Measurements from ENCODE around the gene NFYB. TPM values are rescaled to one million over a fixed set of nuclear protein-coding genes. Genes with fewer than 3 reads are reported as not detected.
A peak's percentile ranks its signal among the peaks of the same experiment; 100 is the strongest.
"Not testable (repeated sequence)": the region's sequence is repeated elsewhere in the genome, so short reads cannot be mapped to it uniquely, and the experiment has no call there.

NFYB gene
- total RNA-seq, 2 donors from 2014 or later = 17.6 to 18.2 TPM

DNA sequence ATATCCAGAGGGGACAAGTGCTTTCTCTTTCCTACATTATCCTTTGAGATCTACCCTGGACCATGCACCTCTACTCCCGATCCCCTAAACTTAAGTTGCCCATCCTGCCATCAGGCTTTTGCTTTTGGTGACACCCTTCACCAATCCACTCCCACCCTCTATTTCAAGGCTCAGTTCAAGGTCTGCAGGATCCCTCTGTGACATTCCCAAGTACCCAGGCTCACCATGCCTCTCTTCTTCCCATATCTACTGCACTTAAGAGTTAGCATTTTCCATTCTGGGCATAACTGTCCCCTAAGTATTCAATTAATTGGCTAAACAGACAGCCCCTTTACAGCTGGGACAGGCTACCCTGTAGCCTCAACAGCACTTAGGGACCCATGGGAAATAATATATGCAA, 3.1 kb downstream of the NFYB start:
- H3K36me3 Mint-ChIP-seq = no peaks in the 10 kb centered on the region
- no peaks in the 10 kb centered on the region for H3K9me3 Mint-ChIP-seq
- no peak overlapping the region for H3K27ac Mint-ChIP-seq
- DNase-seq (ENCODE audit: low spot score in 2 of 2) (no peak), ATAC-seq (no peak)

DNA sequence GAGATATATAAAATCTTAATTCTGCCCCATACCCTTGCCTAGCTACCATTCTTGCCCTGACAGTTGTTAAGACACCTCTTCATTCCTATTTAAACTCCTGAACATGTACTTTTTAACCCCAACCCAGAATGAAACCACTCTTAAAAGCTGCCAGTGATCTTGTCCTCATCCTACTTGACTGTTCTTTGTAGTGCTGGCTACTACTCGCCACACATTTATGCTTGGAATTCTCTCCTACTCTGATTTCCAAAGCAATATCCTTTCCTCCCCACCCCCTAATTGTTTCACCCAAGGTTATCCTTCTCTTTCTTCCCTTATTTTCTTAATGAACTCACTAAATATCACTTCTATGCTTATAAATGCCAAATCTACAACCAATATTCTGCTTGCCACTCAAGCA, 4.1 kb downstream of the NFYB start:
- Mint-ChIP-seq H3K36me3 (peaks cover 0 to 7% of the 10 kb centered on the region in 2 donors), H3K9me3 (no peaks in the 10 kb centered on the region), H3K27ac (no peak overlapping the region)
- no peak for ATAC-seq
- no peak for DNase-seq (ENCODE audit: low spot score in 2 of 2)

- DNase-seq (ENCODE audit: low spot score in 2 of 2) (no peak), ATAC-seq (no peak)
Measured at GRCh38 chr12:104133321-104133720, 4.7 kb downstream of the NFYB start.

DNA sequence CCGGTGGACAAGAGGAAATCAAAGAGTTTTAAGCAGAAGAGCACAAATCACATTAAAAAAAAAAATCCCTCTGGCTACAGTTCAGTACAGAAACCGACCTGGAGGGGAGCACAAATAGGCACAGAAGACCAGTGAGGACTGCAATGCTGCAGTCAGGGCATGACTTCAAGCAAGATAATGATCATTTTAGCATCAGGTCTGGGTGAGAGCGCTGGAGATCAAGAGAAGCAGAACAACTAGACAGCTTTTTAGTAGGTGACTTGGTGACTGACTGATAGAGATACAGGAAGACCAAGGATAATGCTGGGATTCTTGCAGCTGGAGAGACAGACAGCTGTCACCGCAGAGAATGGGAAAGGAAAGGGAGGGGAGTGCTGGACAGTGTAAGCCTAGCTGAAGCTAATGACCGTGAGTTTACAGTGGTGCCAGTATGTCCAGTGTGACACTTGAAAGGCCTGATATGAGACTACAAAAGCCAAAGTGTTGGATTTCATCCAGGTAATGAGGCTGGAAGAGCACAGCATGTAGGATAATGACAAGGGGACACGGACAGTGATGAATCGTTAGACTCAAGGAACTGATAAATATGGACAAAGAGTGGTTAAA, 5.6 kb downstream of the NFYB start:
- Mint-ChIP-seq H3K36me3 (peaks cover 0 to 7% of the 10 kb centered on the region in 2 donors), H3K27ac (no peak overlapping the region), H3K9me3 (no peaks in the 10 kb centered on the region)
- no peak for ATAC-seq
- DNase-seq (ENCODE audit: low spot score in 2 of 2) = no peak

More at GRCh38 chr12:104133321-104133720, 4.7 kb downstream of the NFYB start:
- Mint-ChIP-seq H3K9me3 (no peaks in the 10 kb centered on the region), H3K36me3 (peaks cover 0 to 7% of the 10 kb centered on the region in 2 donors), H3K27ac (no peak overlapping the region)

DNA sequence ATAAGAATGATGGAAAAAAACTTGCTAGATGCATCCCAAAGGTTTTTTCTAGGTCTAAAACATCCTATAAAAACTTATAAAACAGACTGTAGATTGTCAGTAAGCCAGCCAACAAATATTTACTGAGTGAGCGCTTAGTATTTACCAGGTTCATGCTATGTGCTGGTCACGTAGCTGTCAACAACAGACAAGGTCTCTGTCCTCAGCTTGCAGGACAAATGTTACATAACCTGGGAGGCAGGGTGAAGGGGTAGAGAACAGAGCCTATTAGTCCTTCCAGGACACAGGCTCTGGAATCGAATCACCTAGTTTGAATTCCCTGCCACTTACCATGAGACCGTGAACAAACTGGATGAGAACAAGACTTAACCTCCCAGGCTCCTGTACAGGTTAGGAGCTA, 6.4 kb downstream of the NFYB start:
- ATAC-seq (no peak), DNase-seq (ENCODE audit: low spot score in 2 of 2) (no peak)
- peaks cover 0 to 7% of the 10 kb centered on the region in 2 donors for H3K36me3 Mint-ChIP-seq
- H3K27ac Mint-ChIP-seq = no peak overlapping the region
- H3K9me3 Mint-ChIP-seq = no peaks in the 10 kb centered on the region

GRCh38 chr12:104130760-104131159, 7.2 kb downstream of the NFYB start:
- H3K9me3 Mint-ChIP-seq = no peaks in the 10 kb centered on the region
- H3K27ac Mint-ChIP-seq = no peak overlapping the region
- ATAC-seq (no peak), DNase-seq (ENCODE audit: low spot score in 2 of 2) (no peak)
- peaks cover 0 to 13% of the 10 kb centered on the region in 2 donors for H3K36me3 Mint-ChIP-seq

DNA sequence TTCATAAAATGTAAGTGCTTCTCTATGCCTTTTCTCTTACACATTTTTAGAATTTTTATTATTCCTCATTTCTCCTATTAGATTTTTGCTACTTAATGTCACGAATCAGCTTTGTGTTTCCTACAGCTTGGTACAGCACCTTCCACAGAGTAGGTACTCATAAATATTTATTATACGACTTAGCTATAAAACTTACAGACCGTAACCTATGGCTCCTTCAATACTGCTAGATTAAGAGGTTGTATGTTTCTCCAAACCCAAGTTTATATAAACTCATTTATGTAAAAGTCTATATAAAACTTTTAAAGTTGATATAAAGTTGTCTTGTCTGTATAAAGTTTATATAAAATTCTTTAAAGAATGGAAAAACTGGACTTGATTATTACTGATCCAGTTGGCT, 11.5 kb downstream of the NFYB start:
- DNase-seq (ENCODE audit: low spot score in 2 of 2) (no peak), ATAC-seq (no peak)
- Mint-ChIP-seq H3K27ac (peak overlapping the region in 1 of 2 donors; percentile 29), H3K9me3 (no peaks in the 10 kb centered on the region), H3K36me3 (peaks cover 0 to 14% of the 10 kb centered on the region in 2 donors)

DNA sequence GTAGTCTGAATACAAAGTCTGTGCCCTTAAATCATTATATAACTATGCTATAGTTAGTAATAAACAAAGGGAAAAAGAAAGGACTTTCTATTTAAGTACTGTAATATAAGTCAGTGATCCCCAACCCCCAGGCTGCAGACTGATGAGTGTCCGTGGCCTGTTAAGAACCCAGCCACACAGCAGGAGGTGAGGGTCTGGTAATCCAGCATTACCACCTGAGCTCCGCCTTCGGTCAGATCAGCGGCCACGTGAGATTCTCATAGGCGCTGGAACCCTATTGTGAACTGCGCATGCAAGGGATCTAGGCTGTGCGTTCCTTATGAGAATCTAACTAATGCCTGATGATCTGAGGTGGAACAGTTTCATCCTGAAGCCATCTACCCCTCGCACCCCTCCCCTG, 15.7 kb downstream of the NFYB start:
- DNase-seq (ENCODE audit: low spot score in 2 of 2) (no peak), ATAC-seq (no peak)
- Mint-ChIP-seq H3K9me3 (no peaks in the 10 kb centered on the region), H3K36me3 (peaks cover 0 to 7% of the 10 kb centered on the region in 2 donors), H3K27ac (no peak overlapping the region)

- ATAC-seq (no peak), DNase-seq (ENCODE audit: low spot score in 2 of 2) (no peak)
- H3K36me3 Mint-ChIP-seq = peaks cover 0 to 3% of the 10 kb centered on the region in 2 donors
- no peaks in the 10 kb centered on the region for H3K9me3 Mint-ChIP-seq
- no peak overlapping the region for H3K27ac Mint-ChIP-seq
Measured at GRCh38 chr12:104121001-104121400, 17.0 kb downstream of the NFYB start.

DNA sequence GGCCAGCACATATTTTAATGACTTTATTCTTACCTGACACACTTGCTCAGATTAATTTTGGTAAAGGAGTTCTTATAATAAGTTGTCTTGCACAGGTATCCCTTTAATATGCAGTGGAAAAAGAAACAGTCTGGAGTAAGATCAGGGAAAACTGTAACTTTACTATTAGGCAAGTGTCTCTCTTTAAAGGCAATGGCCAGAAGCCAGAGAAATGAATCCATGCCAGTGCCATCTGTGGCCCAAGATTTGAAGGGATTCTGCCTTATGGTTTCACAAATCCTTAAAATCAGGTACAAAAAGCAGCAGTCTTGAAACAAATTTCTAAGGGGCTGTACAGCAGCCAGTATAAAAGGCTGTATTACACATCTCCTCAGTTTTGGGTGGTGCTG, 22.4 kb downstream of the NFYB start:
- Mint-ChIP-seq H3K27ac (no peak overlapping the region), H3K36me3 (no peaks in the 10 kb centered on the region), H3K9me3 (no peaks in the 10 kb centered on the region)
- ATAC-seq (no peak), DNase-seq (ENCODE audit: low spot score in 2 of 2) (no peak)

DNA sequence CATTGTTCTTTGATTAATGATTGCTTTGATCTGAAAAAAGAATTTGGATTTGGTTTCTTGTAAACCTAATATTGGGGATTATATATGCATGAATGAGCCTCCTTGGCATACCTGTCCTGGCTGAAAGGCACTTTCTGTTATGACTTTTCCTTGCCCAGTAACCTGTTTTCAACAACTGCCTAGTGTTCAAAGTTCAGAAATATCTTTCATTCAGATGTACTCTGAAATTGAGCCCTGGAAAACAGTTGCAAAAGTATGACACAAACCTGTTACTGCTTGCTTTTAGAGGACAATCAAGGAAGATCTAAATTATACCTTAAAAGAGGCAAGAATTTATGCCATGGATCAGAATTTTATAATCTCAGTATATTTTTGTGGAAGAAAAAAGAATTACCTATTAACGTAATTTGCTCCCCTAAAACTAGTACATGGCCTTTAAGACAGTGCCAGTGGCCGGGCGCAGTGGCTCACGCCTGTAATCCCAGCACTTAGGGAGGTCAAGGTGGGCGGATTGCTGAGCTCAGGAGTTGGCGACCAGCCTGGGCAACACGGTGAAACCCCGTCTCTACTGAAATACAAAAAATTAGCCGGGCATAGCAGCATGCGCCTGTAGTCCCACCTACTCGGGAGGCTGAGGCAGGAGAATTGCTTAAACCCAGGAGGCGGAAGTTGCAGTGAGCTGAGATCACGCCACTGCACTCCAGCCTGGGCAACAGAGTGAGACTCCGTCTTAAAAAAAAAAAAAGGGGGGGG, 23.0 kb downstream of the NFYB start:
- not testable (repeated sequence) for H3K9me3 Mint-ChIP-seq, H3K27ac Mint-ChIP-seq

GRCh38 chr12:104109446-104110271, 28.4 kb downstream of the NFYB start:
- H3K9me3 Mint-ChIP-seq = no peaks in the 10 kb centered on the region
- H3K36me3 Mint-ChIP-seq = no peaks in the 10 kb centered on the region
- ATAC-seq (no peak), DNase-seq (ENCODE audit: low spot score in 2 of 2) (no peak)
- H3K27ac Mint-ChIP-seq = peak overlapping the region in 1 of 2 donors; percentile 51

More for the DNA sequence above, 23.0 kb downstream of the NFYB start:
- not testable (repeated sequence) for ATAC-seq; DNase-seq (ENCODE audit: low spot score in 2 of 2); H3K36me3 Mint-ChIP-seq

DNA sequence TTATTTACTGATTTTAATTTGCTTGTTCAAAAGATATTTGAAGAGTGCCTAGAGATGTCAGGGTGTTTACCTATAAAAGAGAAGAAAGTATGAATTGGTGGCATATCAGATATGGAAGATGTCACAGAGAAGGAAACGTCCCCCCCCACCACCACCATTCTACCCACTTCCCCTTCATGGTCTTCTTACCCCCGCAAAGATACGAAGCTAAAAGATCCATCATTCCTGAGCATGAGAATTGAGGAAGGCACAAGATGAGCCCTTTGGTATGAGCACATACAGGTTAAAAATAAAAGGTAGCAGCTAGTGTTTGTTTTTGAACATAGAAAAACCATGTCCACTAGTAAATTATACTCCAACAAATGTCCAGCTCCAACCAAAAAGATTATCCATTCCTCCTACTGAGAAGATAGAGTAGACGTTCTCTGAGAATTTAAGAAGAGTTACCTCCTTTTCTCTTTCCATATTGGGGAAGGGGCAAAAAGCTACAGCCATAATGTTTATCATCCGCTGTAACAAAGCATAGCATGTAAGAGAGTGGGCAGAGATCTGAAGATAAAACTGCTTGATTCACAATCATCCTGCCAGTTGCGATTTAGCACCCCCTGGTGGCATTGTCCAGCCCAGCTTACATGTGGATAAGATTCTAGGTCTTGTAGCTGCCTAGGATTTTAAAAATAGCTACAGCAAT, 29.1 kb downstream of the NFYB start:
- ATAC-seq = peak; percentile 91 to 94
- Mint-ChIP-seq H3K36me3 (no peaks in the 10 kb centered on the region), H3K27ac (no peak overlapping the region), H3K9me3 (no peaks in the 10 kb centered on the region)
- peak; percentile 69 to 90 for DNase-seq (ENCODE audit: low spot score in 2 of 2)

GRCh38 chr12:104106965-104107364, 31.0 kb downstream of the NFYB start:
- H3K27ac Mint-ChIP-seq = no peak overlapping the region
- H3K9me3 Mint-ChIP-seq = no peaks in the 10 kb centered on the region
- DNase-seq (ENCODE audit: low spot score in 2 of 2) = no peak
- ATAC-seq = no peak
- no peaks in the 10 kb centered on the region for H3K36me3 Mint-ChIP-seq

GRCh38 chr12:104105461-104105860, 32.5 kb downstream of the NFYB start:
- ATAC-seq (no peak), DNase-seq (ENCODE audit: low spot score in 2 of 2) (no peak)
- Mint-ChIP-seq H3K36me3 (no peaks in the 10 kb centered on the region), H3K9me3 (no peaks in the 10 kb centered on the region), H3K27ac (no peak overlapping the region)

- Mint-ChIP-seq H3K27ac (no peak overlapping the region), H3K9me3 (no peaks in the 10 kb centered on the region), H3K36me3 (peaks cover 0 to 11% of the 10 kb centered on the region in 2 donors)
- no peak for DNase-seq (ENCODE audit: low spot score in 2 of 2)
- no peak for ATAC-seq
Measured at GRCh38 chr12:104097954-104098353, 40.1 kb downstream of the NFYB start.

DNA sequence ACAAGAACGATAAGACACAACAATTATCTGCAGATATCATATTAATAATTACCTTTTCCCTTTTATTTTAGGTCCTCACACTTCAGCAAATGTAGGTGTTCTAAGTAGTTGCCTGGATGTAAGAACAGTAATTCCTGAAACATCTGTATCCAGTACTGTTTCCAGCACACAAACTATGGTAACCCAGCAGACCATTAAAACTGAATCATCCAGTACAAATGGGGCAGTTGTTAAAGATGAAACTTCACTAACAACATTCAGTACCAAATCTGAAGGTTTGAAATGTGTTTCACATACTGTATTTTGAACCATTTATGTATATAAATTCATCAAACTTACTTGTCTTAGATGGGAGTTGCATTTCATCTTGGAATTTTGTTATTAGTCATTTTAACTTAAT, 42.7 kb downstream of the NFYB start:
- Mint-ChIP-seq H3K27ac (no peak overlapping the region), H3K36me3 (peaks cover 0 to 11% of the 10 kb centered on the region in 2 donors), H3K9me3 (no peaks in the 10 kb centered on the region)
- DNase-seq (ENCODE audit: low spot score in 2 of 2) (no peak), ATAC-seq (peak in 1 of 2 donors; percentile 76)

Measured in activated naive CD4-positive, alpha-beta T cell treated with anti-CD3 and anti-CD28 coated beads, Interleukin-2, amount 50 U/mL, for 72 hours (primary cell).